Aorta (tissue), 5 donors: ENCODE results near the gene FCHSD2. TPM values are rescaled to one million over a fixed set of nuclear protein-coding genes. Genes with fewer than 3 reads are reported as not detected.

Experiments used
- ATAC-seq: fragments of 200-7000 bp; cut with Tn5 transposase; one replicate; pipeline ENCODE4 v1.9.1; 2022; ENCODE audit warnings: moderate library complexity; ENCODE audit not compliant: low FRiP score
- DNase-seq, 2 donors: peaks; one replicate each; pipeline ENCODE4 v3.0.0-alpha.2; 2020
- H3K27ac ChIP-seq, 2 donors: one replicate each; pipeline ENCODE4 v1.5.1; 2013; ENCODE audit warnings: low read length in 2 of 2, mild to moderate bottlenecking in 2 of 2, moderate library complexity in 2 of 2, control low read depth in 1 of 2, inconsistent platforms in 1 of 2, low read depth in 1 of 2
- H3K27me3 ChIP-seq, 2 donors: one replicate each; pipeline ENCODE4 v1.6.1; 2013; ENCODE audit warnings: control low read depth in 1 of 2, low read length in 1 of 2, mild to moderate bottlenecking in 1 of 2, moderate library complexity in 1 of 2; ENCODE audit not compliant: insufficient read depth in 2 of 2, control insufficient read depth in 1 of 2
- H3K36me3 ChIP-seq, 2 donors: one replicate each; pipeline ENCODE4 v1.6.1; 2013; ENCODE audit warnings: control low read depth in 1 of 2, low read length in 1 of 2, mild to moderate bottlenecking in 1 of 2; ENCODE audit not compliant: insufficient read depth in 2 of 2, control insufficient read depth in 1 of 2
- H3K4me1 ChIP-seq, 2 donors: one replicate each; pipeline ENCODE4 v1.6.1; 2013; ENCODE audit warnings: low read length in 2 of 2, control low read depth in 1 of 2, mild to moderate bottlenecking in 1 of 2, moderate library complexity in 1 of 2; ENCODE audit not compliant: insufficient read depth in 2 of 2, control insufficient read depth in 1 of 2
- H3K4me3 ChIP-seq, 2 donors: one replicate each; pipeline ENCODE4 v1.5.1; 2013; ENCODE audit warnings: low read length in 2 of 2, control low read depth in 1 of 2, mild to moderate bottlenecking in 1 of 2
- H3K9me3 ChIP-seq: one replicate; pipeline ENCODE4 v1.6.1; 2013; ENCODE audit warnings: mild to moderate bottlenecking, low read length; ENCODE audit not compliant: control insufficient read depth
- WGBS, 2 donors: extraction: QIAGEN DNeasy Blood & Tissue Kit; methylation state at CpG; one replicate each; pipeline ENCODE4 v1.1.7; 2013; 5-methylcytosine and 5-hydroxymethylcytosine counted together
- intact Hi-C, 2 donors: fragments of 100-400 bp; cut with DNase I; formaldehyde crosslinking; loops; one replicate each; pipeline versions ENCODE4 v1.14.2 to v1.15.0; 2022
- long read RNA-seq, 2 donors: library from polyadenylated mRNA; unstranded; transcript quantifications; one replicate each; pipeline ENCODE4 v2.0.0, GENCODE V29; 2020 to 2021
- polyA plus RNA-seq, 2 donors: library from polyadenylated mRNA; stranded (reverse); fragments of 200-250 nt; gene quantifications; one replicate each; pipeline ENCODE4 v1.2.3, GENCODE V29; 2013
- total RNA-seq, 2 donors: library from RNA; stranded (reverse); fragmentation: NEBNext Ultra II Directional; extraction: Animal tissue kit (Norgen Biotek cat#: 25700); gene quantifications; one replicate each; pipeline ENCODE4 v1.2.1, GENCODE V29; 2021
- donor health status: healthy with polysubstance abuse.
- donor health status: Bipolar disorder and iron deficiency.
- donor health status: DM: no; HTN: no; CAD: no.
- donor health status: DM: no; HTN: no; CAD: no.
- donor health status: DM: yes; HTN: yes; CAD: no.

FCHSD2 gene
- total RNA-seq: 100 to 1,000 TPM in 1 of 2 donors, 10 to 100 TPM in 1; 84.4 to 107 TPM
- polyA plus RNA-seq: 10 to 100 TPM; 34.4 to 39.9 TPM
- long read RNA-seq, donor 1, partial matches to known transcripts: 25 of 59 reads
- long read RNA-seq, donor 1, other reads (novel, unspliced or antisense): 34 of 59 reads
- long read RNA-seq, donor 2, transcript FCHSD2-204 (20 exons, 3,154 nt): major isoform, 16 of 109 reads
- long read RNA-seq, donor 2, partial matches to known transcripts: 17 of 109 reads
- long read RNA-seq, donor 2, other reads (novel, unspliced or antisense): 76 of 109 reads

DNA sequence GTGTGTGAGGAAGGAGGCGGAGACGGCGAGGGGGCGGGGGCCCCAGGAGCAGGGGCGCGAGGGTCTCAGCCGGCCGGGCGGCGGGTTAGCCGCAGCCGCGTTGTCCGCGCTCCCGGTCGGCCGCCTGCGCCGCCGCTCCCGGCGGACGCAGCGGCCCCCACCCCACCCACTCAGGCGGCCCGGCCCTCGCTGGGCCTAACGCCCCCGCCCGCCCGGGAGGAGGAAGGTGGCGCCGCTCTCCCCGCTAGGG, at the start of gene FCHSD2:
TSS of gene FCHSD2 (minus strand) at position 191 of the 250 bp plus-strand sequence. CDS start 441 bp downstream, outside the sequence.
- no peak for DNase-seq
- Histone ChIP-seq H3K27me3 (no peaks in the 10 kb centered on the region), H3K4me3 (peak within 1 kb of the TSS; percentile 85), H3K9me3 (no peaks in the 10 kb centered on the region), H3K36me3 (no peaks in the 10 kb centered on the region), H3K4me1 (peaks cover 3% of the 10 kb centered on the region in 2 donors), H3K27ac (peak within 1 kb of the TSS; percentile 12 to 93)
- intact Hi-C loops: loop anchor here (1.0 to 5.0 kb wide), 3 partner anchors 31 to 308 kb away; no protein-coding TSS in a partner anchor
- 0 to 1% methylated on average over 6 to 35 of the region's 35 CpGs for WGBS, 2 donors
- no peak for ATAC-seq

DNA sequence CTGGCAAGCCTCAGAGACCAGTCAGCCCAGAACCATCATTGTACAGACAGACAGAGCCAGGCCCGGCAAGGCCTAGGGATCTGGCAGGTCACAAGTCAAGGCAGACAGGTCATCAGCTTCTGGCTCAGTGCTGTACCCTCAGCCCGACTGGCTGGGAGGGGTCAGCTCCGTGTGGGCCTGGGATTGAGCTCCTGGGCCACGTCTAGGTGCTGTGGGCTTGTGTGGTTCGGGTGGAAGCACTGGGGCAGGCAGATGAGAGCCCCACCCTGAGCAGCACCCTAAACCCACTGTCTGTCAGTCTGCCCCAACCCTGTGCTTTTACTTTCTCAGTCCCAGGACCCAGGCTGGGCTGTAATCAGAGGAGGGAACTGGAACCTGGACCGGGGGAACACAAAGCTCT, 49.0 kb upstream of the FCHSD2 start:
- Histone ChIP-seq H3K27me3 (no peaks in the 10 kb centered on the region), H3K4me1 (no peaks in the 10 kb centered on the region), H3K36me3 (no peaks in the 10 kb centered on the region), H3K9me3 (no peaks in the 10 kb centered on the region), H3K27ac (no peak overlapping the region), H3K4me3 (no peak overlapping the region)
- ATAC-seq: no peak
- 89 to 91% methylated on average over 6 of the region's 6 CpGs for WGBS, 2 donors
- intact Hi-C loops: no loop called here
- DNase-seq: peak in 1 of 2 donors; percentile 36

DNA sequence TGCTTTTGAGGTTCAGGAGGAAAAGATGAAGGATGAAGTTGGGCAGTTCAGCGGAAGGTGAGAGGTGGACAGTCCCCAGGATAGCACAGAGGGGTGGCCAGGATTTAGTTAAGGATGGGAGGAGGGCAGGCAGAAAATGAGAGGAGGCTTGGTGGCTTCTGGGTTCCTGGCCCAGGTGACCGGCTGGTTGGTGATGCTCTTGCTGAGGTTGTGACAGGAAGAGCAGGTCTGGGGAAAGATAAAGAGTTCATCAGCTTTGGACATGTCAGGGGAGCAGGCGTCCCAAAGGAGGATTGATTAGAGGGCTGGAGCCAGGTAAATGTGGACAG, 48.4 kb upstream of the FCHSD2 start:
- Histone ChIP-seq H3K27ac (no peak overlapping the region), H3K9me3 (no peaks in the 10 kb centered on the region), H3K4me1 (no peaks in the 10 kb centered on the region), H3K27me3 (no peaks in the 10 kb centered on the region), H3K4me3 (no peak overlapping the region), H3K36me3 (no peaks in the 10 kb centered on the region)
- WGBS, 2 donors: 96% methylated on average over 3 of the region's 3 CpGs
- ATAC-seq (no peak), DNase-seq (no peak)
- intact Hi-C loops: no loop called here

DNA sequence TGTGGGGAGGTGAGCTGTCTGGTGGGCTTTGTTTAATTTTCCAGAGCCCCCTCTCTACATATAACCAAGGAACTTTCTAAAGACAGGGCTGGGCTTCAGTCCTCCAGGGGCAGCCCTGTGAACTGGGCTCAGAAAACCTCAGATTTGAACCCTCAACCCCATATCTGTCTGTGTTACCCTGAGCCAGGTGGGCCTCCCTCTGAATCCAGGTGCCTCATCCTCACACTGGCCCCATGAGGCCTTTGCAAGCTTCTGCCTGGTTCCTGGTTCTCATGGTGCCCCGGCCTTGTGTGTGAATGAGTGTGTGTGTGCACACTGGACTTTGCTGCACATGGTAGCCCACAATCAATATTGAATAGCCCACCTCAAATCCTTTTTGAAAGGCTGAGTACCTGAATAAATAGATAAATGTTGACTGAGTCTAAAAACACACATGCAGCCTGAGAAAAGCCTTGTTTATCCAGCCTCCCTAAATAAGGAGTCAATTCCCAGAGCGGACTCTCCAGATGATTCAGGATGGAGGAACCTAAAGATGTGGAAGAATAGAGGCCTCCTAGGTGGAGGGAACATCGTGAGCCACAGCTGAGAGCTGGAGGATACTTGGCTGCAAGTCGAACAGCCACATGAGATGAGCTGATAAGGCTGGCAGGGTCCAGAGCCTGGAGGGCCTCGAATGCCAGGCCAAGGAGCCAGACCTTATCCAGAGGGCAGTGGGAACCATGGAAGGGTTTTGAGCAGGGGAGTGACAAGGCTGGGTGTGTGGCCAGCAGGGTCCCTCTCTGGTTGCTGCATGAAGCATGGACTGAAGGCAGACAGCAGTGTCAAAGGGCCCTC, 47.8 kb upstream of the FCHSD2 start:
- Histone ChIP-seq H3K4me3 (no peak overlapping the region), H3K27ac (no peak overlapping the region), H3K4me1 (no peaks in the 10 kb centered on the region), H3K36me3 (no peaks in the 10 kb centered on the region), H3K9me3 (no peaks in the 10 kb centered on the region), H3K27me3 (no peaks in the 10 kb centered on the region)
- WGBS, 2 donors: 55 to 56% methylated on average over 5 of the region's 5 CpGs
- intact Hi-C loops: loop anchor here in 1 of 2 donors (5.0 kb wide), 2 partner anchors 52 to 97 kb away; no protein-coding TSS in a partner anchor
- DNase-seq: no peak
- no peak for ATAC-seq

DNA sequence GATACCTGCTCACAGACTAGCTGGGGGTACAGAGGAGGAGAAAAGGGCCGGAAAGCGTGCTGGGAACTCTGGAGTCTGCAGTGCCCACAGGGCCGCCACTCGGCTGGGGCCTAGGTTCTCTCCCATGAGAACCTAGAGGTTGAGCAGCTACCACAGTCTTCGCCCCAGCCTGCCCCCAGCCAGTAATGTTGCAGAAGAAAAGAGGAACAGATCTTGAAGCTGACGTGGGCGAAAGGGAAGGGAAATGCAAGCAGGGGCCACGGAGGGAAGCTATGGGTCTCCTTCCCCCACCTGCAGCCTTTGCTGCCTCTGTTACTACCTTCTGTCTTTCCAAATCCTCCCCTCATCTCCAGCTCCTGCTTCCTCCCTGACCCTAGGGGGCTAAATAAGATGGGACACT, 47.2 kb upstream of the FCHSD2 start:
- H3K27me3 ChIP-seq: no peaks in the 10 kb centered on the region
- no peak overlapping the region for H3K4me3 ChIP-seq
- no peaks in the 10 kb centered on the region for H3K9me3 ChIP-seq
- intact Hi-C loops: loop anchor here in 1 of 2 donors (5.0 kb wide), 2 partner anchors 53 to 98 kb away; no protein-coding TSS in a partner anchor
- 80% methylated on average over 8 of the region's 8 CpGs for WGBS, 2 donors
- no peak overlapping the region for H3K27ac ChIP-seq
- H3K4me1 ChIP-seq: no peaks in the 10 kb centered on the region
- DNase-seq (peak in 1 of 2 donors; percentile 77), ATAC-seq (no peak)
- no peaks in the 10 kb centered on the region for H3K36me3 ChIP-seq

DNA sequence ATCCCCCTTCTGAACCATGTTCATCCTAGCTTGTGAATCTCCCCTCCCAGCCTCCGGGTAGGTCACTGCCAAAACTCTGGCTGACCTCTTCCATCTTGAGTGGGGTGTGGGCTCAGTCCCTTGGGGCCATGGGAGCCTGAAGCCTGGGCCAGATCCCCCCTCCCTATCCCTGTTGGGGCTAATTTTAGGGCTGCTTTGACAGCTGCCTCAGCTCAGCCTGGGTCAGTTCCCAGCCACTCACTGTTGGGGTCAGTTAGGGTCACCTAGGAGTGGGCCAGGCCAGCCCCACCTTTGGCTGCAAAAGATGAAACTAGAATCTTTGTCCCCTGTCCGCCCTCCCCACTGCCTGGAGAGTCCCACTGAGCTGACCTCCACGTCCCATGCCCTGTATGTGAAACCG, 46.2 kb upstream of the FCHSD2 start:
- DNase-seq (no peak), ATAC-seq (peak; percentile 3)
- H3K9me3 ChIP-seq: no peaks in the 10 kb centered on the region
- intact Hi-C loops: loop anchor here in 1 of 2 donors (5.0 kb wide), 2 partner anchors 54 to 99 kb away; no protein-coding TSS in a partner anchor
- H3K4me1 ChIP-seq: no peaks in the 10 kb centered on the region
- no peak overlapping the region for H3K27ac ChIP-seq
- WGBS, 2 donors: 38 to 49% methylated on average over 4 of the region's 4 CpGs
- no peaks in the 10 kb centered on the region for H3K27me3 ChIP-seq
- no peak overlapping the region for H3K4me3 ChIP-seq
- no peaks in the 10 kb centered on the region for H3K36me3 ChIP-seq

DNA sequence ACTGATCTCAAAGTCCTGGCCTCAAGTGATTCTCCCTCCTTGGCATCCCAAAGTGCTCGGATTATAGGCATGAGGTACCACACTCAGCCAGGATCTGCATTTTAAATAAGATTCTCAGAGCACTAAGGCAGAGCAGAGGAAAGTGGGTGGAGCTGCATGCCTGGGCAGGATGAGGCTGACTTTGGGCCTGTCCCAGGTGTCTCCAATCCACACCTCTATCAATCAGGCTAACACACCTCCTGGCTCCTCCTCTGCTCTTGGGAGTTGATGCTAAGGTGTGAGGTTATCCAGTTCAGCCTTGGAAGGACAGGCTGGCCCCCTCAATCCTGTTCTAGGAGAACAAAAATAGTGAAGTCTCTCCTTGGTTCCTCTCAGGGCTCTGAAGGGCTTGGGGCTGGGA, 45.7 kb upstream of the FCHSD2 start:
- Histone ChIP-seq H3K9me3 (no peaks in the 10 kb centered on the region), H3K4me3 (no peak overlapping the region), H3K4me1 (no peaks in the 10 kb centered on the region), H3K36me3 (no peaks in the 10 kb centered on the region), H3K27me3 (no peaks in the 10 kb centered on the region), H3K27ac (no peak overlapping the region)
- DNase-seq (no peak), ATAC-seq (no peak)
- intact Hi-C loops: loop anchor here in 1 of 2 donors (5.0 kb wide), 2 partner anchors 54 to 99 kb away; no protein-coding TSS in a partner anchor
- WGBS, 2 donors: 66 to 67% methylated on average over 1 of the region's 1 CpG

DNA sequence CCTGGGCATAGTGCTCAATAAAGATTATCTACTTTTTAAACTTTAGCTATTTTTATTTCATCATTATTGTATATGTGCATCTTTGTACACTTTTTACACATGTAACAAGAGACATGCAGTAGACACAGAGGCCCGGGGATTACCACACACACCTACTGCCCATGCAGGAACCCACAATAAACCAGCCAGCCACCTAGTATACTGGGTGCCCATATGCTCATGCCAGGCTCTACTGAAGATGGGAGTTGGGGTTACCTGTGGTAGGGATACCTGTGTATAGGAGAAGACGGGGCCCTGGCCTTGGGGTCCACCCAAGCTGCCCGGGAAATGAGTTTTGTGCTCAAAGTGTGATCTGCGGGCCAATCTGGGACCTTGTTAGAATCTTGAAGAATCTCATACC, 44.8 kb upstream of the FCHSD2 start:
- intact Hi-C loops: loop anchor here in 1 of 2 donors (5.0 kb wide), 2 partner anchors 55 to 100 kb away; no protein-coding TSS in a partner anchor
- Histone ChIP-seq H3K36me3 (no peaks in the 10 kb centered on the region), H3K4me3 (no peak overlapping the region), H3K27ac (no peak overlapping the region), H3K27me3 (no peaks in the 10 kb centered on the region), H3K9me3 (no peaks in the 10 kb centered on the region), H3K4me1 (no peaks in the 10 kb centered on the region)
- no peak for ATAC-seq
- WGBS, 2 donors: 49 to 58% methylated on average over 4 of the region's 4 CpGs
- peak; percentile 11 to 22 for DNase-seq
